MCF 10A (cell line): ENCODE measurements around the gene MAN2A1. TPM values are rescaled to one million over a fixed set of nuclear protein-coding genes. Genes with fewer than 3 reads are reported as not detected.
"Not testable (repeated sequence)": the region's sequence is repeated elsewhere in the genome, so short reads cannot be mapped to it uniquely, and the experiment has no call there.

Experiments used
- BruUV-seq: library from RNA; stranded (reverse); fragments of 400-500 nt; replicated peaks from 2 replicates; lab custom pipeline; 2021; lab: Mats Ljungman, UMichigan
- CTCF ChIA-PET: fragments of 300-600 bp; sonication (Branson Sonifier 250); formaldehyde crosslinking; extraction: SDS; loops from one replicate; lab custom pipeline; 2021; ENCODE audit warnings: antibody characterized with exemption, inconsistent platforms; lab: Yijun Ruan, JAX
- POLR2A ChIA-PET: fragments of 300-600, 350-650 bp; sonication (Branson Sonifier 250); formaldehyde crosslinking; extraction: SDS; loops from one replicate; lab custom pipeline; 2020; ENCODE audit warnings: antibody characterized with exemption, inconsistent platforms; lab: Yijun Ruan, JAX
- DNase-seq: peaks from one replicate; pipeline ENCODE4 v3.0.0-alpha.2; 2018; ENCODE audit not compliant: unreplicated experiment
- H3K27ac Mint-ChIP-seq: one replicate; pipeline ENCODE4 v1.8.0; 2022; ENCODE audit warnings: mild to moderate bottlenecking, low read depth, mixed read lengths; ENCODE audit not compliant: unreplicated experiment
- H3K27me3 Mint-ChIP-seq: one replicate; pipeline ENCODE4 v1.8.0; 2022; ENCODE audit warnings: mixed read lengths; ENCODE audit not compliant: insufficient read depth, unreplicated experiment
- H3K36me3 Mint-ChIP-seq: one replicate; pipeline ENCODE4 v1.8.0; 2022; ENCODE audit warnings: mild to moderate bottlenecking, moderate library complexity, mixed read lengths; ENCODE audit not compliant: insufficient read depth, unreplicated experiment
- H3K4me1 Mint-ChIP-seq: one replicate; pipeline ENCODE4 v1.8.0; 2022; ENCODE audit warnings: mixed read lengths; ENCODE audit not compliant: insufficient read depth, unreplicated experiment
- H3K4me3 Mint-ChIP-seq: one replicate; pipeline ENCODE4 v1.8.0; 2022; ENCODE audit warnings: mild to moderate bottlenecking, moderate library complexity, mixed read lengths; ENCODE audit not compliant: unreplicated experiment
- H3K9me3 Mint-ChIP-seq: one replicate; pipeline ENCODE4 v1.8.0; 2022; ENCODE audit warnings: mixed read lengths; ENCODE audit not compliant: unreplicated experiment
- CTCF ChIP-seq: fragments of 200-600 bp; IDR thresholded peaks from one replicate; pipeline ENCODE4 v1.8.0; 2022; ENCODE audit warnings: antibody characterized with exemption, mild to moderate bottlenecking; ENCODE audit not compliant: unreplicated experiment
- intact Hi-C: fragments of 100-400 bp; cut with micrococcal nuclease; formaldehyde crosslinking; loops from 2 replicates; pipeline ENCODE4 v1.14.1; 2022
- total RNA-seq: library from RNA; stranded (reverse); gene quantifications from 2 replicates; pipeline ENCODE4 v1.2.3, GENCODE V29; 2022

Gene MAN2A1
- total RNA-seq, 1 experiment from 2014 or later, result 44.1 TPM

GRCh38 chr5:109755761-109756160 is 66.0 kb downstream of the MAN2A1 start:
- peaks cover 7% of the 10 kb centered on the region for H3K36me3 Mint-ChIP-seq
- no peak overlapping the region for H3K27ac Mint-ChIP-seq
- DNase-seq, result no peak
- no peak for TF ChIP-seq CTCF
- peaks cover 10% of the 10 kb centered on the region for H3K4me1 Mint-ChIP-seq
- TSS peak; percentile 12 for BruUV-seq
- H3K27me3 Mint-ChIP-seq, result no peaks in the 10 kb centered on the region
- peaks cover 16% of the 10 kb centered on the region for H3K9me3 Mint-ChIP-seq
- POLR2A ChIA-PET, result no interaction called here
- intact Hi-C loops, result no loop called here
- H3K4me3 Mint-ChIP-seq, result no peak overlapping the region
- CTCF ChIA-PET, result interaction anchor here (0.6 to 0.7 kb wide), 4 partner anchors 13 to 1640 kb away, joined by 3 to 4 read pairs (median 3); no protein-coding TSS in a partner anchor

GRCh38 chr5:109756543-109757185 is 66.9 kb downstream of the MAN2A1 start:
- H3K27ac Mint-ChIP-seq, result peak overlapping the region; percentile 35
- no TSS peak for BruUV-seq
- peaks cover 14% of the 10 kb centered on the region for H3K9me3 Mint-ChIP-seq
- ChIA-PET POLR2A (no interaction called here), CTCF (no interaction called here)
- no peak overlapping the region for H3K4me3 Mint-ChIP-seq
- H3K27me3 Mint-ChIP-seq, result no peaks in the 10 kb centered on the region
- no peak for DNase-seq
- H3K4me1 Mint-ChIP-seq, result peaks cover 10% of the 10 kb centered on the region
- intact Hi-C loops, result no loop called here
- TF ChIP-seq CTCF, result no peak
- peaks cover 7% of the 10 kb centered on the region for H3K36me3 Mint-ChIP-seq

- peaks cover 11% of the 10 kb centered on the region for H3K36me3 Mint-ChIP-seq
- peaks cover 10% of the 10 kb centered on the region for H3K4me1 Mint-ChIP-seq
- POLR2A ChIA-PET, result no interaction called here
- CTCF ChIA-PET, result no interaction called here
- peaks cover 6% of the 10 kb centered on the region for H3K9me3 Mint-ChIP-seq
- no peak for TF ChIP-seq CTCF
- no peaks in the 10 kb centered on the region for H3K27me3 Mint-ChIP-seq
- H3K4me3 Mint-ChIP-seq, result no peak overlapping the region
- DNase-seq, result no peak
- peak overlapping the region; percentile 35 for H3K27ac Mint-ChIP-seq
- intact Hi-C loops, result no loop called here
- BruUV-seq, result no TSS peak
Measured at GRCh38 chr5:109757490-109757889, 67.8 kb downstream of the MAN2A1 start.

GRCh38 chr5:109759306-109759705 is 69.6 kb downstream of the MAN2A1 start:
- no peak for TF ChIP-seq CTCF
- Mint-ChIP-seq H3K36me3 (peaks cover 16% of the 10 kb centered on the region), H3K9me3 (peaks cover 6% of the 10 kb centered on the region), H3K4me3 (no peak overlapping the region), H3K4me1 (peaks cover 10% of the 10 kb centered on the region), H3K27me3 (no peaks in the 10 kb centered on the region), H3K27ac (peak overlapping the region; percentile 71)
- ChIA-PET POLR2A (interaction anchor here (0.7 kb wide), 1 partner anchor 99 kb away, joined by 3 read pairs; no protein-coding TSS in a partner anchor), CTCF (no interaction called here)
- intact Hi-C loops, result no loop called here
- peak; percentile 27 for DNase-seq
- BruUV-seq, result no TSS peak

- CTCF ChIA-PET, intact Hi-C loops, H3K9me3 Mint-ChIP-seq, H3K27me3 Mint-ChIP-seq, H3K4me3 Mint-ChIP-seq, POLR2A ChIA-PET, DNase-seq, BruUV-seq: not testable (repeated sequence)
- Mint-ChIP-seq H3K36me3 (peaks cover 16% of the 10 kb centered on the region), H3K27ac (peak overlapping the region; percentile 71), H3K4me1 (peaks cover 10% of the 10 kb centered on the region)
Measured at GRCh38 chr5:109760130-109760529, 70.4 kb downstream of the MAN2A1 start.
